CD1c-positive myeloid dendritic cell (primary cell): Measurements from ENCODE around the gene LIPC.
A peak's percentile ranks its signal among the peaks of the same experiment; 100 is the strongest.

Experiments used
- DNase-seq: peaks from one replicate; pipeline ENCODE4 v3.0.0-alpha.2; 2016; ENCODE audit errors: extremely low spot score

The LIPC gene

GRCh38 chr15:58406811-58407210, 25.0 kb upstream of the LIPC start:
- no peak for DNase-seq

- no peak for DNase-seq
These were observed 24.5 kb upstream of the LIPC start for GRCh38 chr15:58407236-58407775.

GRCh38 chr15:58407778-58408177, 24.0 kb upstream of the LIPC start:
- DNase-seq = no peak

DNA sequence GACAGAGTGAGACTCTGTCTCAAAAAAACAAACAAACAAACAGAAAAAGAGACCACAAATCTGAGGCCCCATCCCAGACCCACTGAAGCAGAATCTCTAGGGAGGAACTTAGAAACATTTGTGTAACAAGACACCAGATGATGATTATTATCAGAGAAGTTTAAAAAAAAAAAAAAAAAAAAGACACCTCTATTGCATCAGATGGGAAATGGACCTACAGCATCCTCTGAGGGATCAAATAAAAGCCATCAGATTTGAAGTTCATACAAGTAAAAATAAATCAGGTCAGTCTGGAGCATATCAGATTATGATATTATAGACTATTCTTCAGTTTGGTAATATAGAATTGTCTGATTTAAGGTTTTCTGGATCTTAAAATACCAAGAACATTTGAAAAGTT, 21.9 kb upstream of the LIPC start:
- DNase-seq = no peak

DNA sequence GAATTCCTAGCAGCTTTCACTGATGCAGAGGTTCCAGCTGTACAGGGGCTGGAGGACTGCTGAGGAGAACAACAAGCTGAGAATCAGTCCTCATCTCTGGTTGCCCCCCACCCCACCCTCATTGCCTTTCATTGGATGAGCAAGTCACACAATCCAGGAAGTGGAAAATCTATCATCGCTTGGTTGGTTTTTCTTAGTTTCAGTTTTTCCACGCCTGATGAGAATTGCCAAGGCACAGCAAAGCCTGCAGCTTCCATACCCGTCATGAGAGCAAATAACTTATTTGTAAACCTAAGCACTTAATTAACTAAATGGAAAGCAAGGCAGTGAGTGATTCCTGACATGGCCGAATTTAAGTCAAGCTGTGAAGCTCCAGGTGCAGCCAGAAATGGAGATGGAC, 21.4 kb upstream of the LIPC start:
- peak; percentile 2 for DNase-seq

DNA sequence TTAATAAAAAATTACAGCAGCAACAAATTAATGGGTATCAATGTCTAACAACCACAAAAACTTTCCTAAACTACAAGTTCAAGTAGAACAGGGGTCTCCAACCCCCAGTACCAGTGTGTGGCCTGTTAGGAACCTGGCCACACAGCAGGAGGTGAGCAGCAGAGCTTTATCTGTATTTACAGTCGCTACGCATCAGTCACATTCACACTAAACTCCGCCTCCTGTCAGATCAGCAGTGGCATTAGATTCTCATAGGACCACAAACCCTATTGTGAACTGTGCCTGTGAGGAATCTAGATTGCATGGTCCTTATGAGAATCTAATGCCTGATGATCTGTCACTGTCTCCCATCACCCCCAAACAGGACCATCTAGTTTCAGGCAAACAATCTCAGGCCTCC, 18.5 kb upstream of the LIPC start:
- no peak for DNase-seq

GRCh38 chr15:58415636-58416035, 16.2 kb upstream of the LIPC start:
- no peak for DNase-seq

- DNase-seq = no peak
These were observed 14.8 kb upstream of the LIPC start for GRCh38 chr15:58416963-58417362.

DNA sequence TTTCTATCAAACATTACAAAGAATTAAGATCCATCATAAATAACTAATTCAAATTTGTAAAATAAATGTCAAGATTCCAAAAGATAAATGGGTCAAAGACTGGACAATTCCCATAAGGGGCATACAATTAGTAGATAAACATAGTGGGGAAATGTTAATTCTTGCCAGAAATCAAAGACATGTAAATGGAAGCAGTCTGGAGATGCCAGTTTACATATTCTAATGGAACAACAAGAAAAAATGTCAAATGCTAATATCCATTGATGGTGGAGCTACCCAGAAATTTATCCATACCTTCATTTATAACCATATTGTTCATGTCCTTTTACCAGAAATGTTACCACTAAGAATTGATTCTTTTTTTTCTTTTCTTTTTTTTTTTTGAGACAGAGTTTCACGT, 13.7 kb upstream of the LIPC start:
- DNase-seq = no peak

- DNase-seq = no peak
These were observed 11.8 kb upstream of the LIPC start for GRCh38 chr15:58419803-58420524.

GRCh38 chr15:58420579-58421043, 11.2 kb upstream of the LIPC start:
- no peak for DNase-seq

DNA sequence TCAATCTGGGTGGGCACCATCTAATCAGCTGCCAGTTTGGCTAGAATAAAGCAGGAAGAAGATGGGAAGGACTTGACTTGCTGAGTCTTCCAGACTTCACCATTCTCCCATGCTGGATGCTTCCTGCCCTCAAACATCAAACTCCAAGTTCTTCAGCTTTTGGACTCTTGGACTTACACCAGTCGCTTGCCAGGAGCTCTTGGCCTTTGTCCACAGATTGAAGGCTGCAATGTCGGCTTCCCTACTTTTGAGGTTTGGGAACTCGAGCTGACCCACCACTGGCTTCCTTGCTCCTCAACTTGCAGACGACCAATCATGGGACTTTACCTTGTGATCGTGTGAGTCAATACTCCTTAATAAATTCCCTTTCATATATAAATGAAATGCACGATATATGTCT, 8.6 kb upstream of the LIPC start:
- no peak for DNase-seq

DNA sequence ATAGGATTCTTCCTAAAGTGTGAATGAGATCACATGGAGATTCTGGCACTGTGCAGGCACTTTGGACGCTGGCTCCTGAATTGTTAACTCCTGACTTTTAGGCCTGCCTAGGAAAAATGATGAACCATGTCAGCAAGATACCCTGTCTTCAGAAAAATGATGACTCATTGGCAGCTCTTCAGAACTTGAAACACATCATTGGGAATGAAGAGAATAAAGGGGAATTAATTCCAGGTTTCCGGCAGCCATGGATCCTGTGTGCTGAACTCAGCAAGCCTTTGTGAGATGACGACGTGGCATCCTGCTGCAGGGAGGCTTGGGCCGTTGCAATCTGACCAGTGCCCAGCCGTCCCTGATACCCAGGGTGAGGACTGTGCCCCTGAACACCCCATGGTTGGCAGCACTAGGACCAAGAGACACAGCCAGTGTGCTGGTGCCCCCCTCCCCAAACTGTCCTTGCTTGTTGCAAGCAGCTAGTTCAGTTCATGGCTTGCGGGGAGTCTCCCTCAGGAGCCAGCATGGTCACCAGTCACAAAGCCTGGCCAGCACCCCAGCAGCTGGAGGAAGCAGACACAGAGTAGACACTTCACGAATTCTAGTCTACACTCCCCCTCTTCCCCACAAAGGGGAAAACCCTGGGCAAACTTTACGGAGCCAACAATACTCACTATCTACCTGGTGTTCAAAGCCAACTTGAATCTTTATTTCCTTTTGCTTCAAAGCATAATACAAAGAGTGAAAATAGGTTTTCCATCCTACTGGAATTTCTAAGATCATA, 7.8 kb upstream of the LIPC start:
- DNase-seq = no peak

- DNase-seq = no peak
These were observed 7.1 kb upstream of the LIPC start for GRCh38 chr15:58424722-58425121.

DNA sequence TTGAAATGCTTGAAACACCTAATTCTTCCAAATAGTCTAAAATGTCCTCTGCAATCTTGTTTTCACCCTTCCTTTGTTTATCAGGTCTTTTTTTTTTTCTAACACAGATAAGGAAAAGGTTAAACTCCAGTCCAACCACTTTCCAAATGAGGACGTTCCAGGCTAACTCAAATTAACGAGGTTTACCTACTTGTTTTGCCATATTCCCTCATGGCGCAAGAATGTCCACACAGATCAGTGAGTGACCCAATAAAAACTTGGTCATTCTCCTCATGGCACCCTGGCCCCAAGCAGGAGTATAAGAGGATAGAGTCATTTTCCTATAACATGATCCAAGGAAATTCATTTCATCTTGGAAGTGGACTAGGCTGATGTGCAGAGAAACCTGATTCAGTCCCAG, 6.6 kb upstream of the LIPC start:
- DNase-seq = no peak

DNA sequence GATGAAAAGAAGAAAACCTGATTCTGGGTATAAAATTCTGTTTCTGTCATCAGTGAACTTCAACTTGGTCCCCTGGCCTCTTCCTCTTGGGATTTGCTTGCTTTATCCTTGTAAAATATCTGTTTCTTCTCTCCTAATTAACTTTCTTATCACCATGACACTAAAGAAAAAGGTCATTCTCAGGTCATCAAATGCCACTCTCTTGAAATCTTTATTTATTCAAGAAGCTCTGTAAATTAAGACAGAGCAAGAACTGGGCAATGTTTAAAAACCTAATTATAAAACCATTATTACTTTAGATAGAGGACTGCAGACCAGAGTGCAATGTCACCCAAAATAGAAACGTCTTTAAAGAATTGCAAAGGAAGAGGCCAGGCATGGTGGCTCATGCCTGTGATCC, 6.0 kb upstream of the LIPC start:
- DNase-seq = no peak

- no peak for DNase-seq
These were observed 5.3 kb upstream of the LIPC start for GRCh38 chr15:58426501-58426900.

DNA sequence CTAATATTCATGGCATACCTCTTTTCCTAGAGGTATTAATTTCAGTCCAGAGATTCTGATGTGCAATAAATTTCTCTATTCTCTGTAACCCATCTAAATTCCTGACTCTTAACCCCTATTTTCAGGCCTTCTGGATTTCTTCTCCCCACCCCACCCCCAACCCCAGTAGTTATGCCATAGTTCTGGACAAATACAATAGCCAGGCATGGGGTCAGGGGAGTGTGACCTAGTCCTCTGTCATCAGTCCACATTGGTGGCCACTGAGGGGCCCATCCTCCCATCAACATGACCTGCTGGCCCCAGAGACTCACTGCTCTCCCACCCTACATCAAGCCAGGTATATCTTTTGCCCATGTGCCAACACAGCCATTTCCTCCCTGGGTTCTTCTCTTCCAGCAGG, 3.8 kb upstream of the LIPC start:
- no peak for DNase-seq

GRCh38 chr15:58430224-58430787, 1.5 kb upstream of the LIPC start:
- DNase-seq = no peak

DNA sequence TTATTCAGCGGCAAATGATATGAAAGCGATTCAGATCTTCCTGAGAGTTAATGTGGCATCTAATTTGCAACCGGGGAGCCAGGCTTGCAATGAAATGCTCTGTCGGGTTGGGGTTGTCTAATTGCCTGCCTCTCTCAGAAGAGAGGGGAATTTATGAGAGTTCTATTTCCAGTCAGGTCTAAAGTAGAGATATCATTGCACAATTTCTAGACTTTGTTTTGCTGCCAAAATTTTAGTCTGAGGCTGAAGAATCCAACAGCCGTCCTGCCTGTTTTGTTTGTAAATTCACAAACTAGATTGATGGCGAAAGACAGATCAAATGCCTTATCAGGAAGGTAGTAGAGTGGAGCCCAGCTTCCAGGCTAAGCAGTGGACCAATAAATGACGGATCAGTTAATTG, 610 bp downstream of the LIPC start:
- no peak for DNase-seq

GRCh38 chr15:58433597-58434333, 2.0 kb downstream of the LIPC start:
- peak; percentile 24 for DNase-seq

- no peak for DNase-seq
These were observed 2.6 kb downstream of the LIPC start for GRCh38 chr15:58434334-58434875.
